Endothelial cell (in vitro differentiated cells): ENCODE measurements around the gene RNU2-1. TPM values are rescaled to one million over a fixed set of nuclear protein-coding genes. Genes with fewer than 3 reads are reported as not detected.
A peak's percentile ranks its signal among the peaks of the same experiment; 100 is the strongest.
"Not testable (repeated sequence)": the region's sequence is repeated elsewhere in the genome, so short reads cannot be mapped to it uniquely, and the experiment has no call there.

Experiments
- DNase-seq: peaks from one replicate; pipeline ENCODE4 v3.0.0; 2021; ENCODE audit warnings: low spot score
- H3K27ac Mint-ChIP-seq: one replicate; pipeline ENCODE4 v1.8.0; 2021; ENCODE audit warnings: mixed read lengths, inconsistent platforms; ENCODE audit not compliant: unreplicated experiment
- H3K27me3 Mint-ChIP-seq: one replicate; pipeline ENCODE4 v1.8.0; 2021; ENCODE audit warnings: mild to moderate bottlenecking, moderate library complexity, mixed read lengths, inconsistent platforms; ENCODE audit not compliant: unreplicated experiment
- H3K36me3 Mint-ChIP-seq: one replicate; pipeline ENCODE4 v1.8.0; 2021; ENCODE audit warnings: mild to moderate bottlenecking, low read depth, mixed read lengths, inconsistent platforms; ENCODE audit not compliant: unreplicated experiment
- H3K4me1 Mint-ChIP-seq: one replicate; pipeline ENCODE4 v1.8.0; 2021; ENCODE audit warnings: mild to moderate bottlenecking, mixed read lengths, inconsistent platforms; ENCODE audit not compliant: unreplicated experiment
- H3K4me3 Mint-ChIP-seq: one replicate; pipeline ENCODE4 v1.8.0; 2021; ENCODE audit warnings: mild to moderate bottlenecking, mixed read lengths, inconsistent platforms; ENCODE audit not compliant: unreplicated experiment
- H3K9me3 Mint-ChIP-seq: one replicate; pipeline ENCODE4 v1.8.0; 2021; ENCODE audit warnings: mixed read lengths, inconsistent platforms; ENCODE audit not compliant: unreplicated experiment
- long read RNA-seq: library from polyadenylated mRNA; unstranded; transcript quantifications from one replicate; pipeline ENCODE4 v2.0.0, GENCODE V29; 2020; ENCODE audit not compliant: unreplicated experiment
- total RNA-seq: library from RNA; stranded (reverse); fragmentation: NEBNext Ultra II Directional; extraction: Animal tissue kit (Norgen Biotek cat#: 25700); gene quantifications from one replicate; pipeline ENCODE4 v1.2.1, GENCODE V29; 2021; ENCODE audit not compliant: unreplicated experiment

The RNU2-1 gene
- total RNA-seq, result 10,056 TPM
- long read RNA-seq, result 0 reads

- not testable (repeated sequence) for H3K4me1 Mint-ChIP-seq, DNase-seq, H3K4me3 Mint-ChIP-seq, H3K36me3 Mint-ChIP-seq, H3K27me3 Mint-ChIP-seq, H3K9me3 Mint-ChIP-seq
- peak within 1 kb of the TSS; percentile 64 for H3K27ac Mint-ChIP-seq
These were observed at the start of gene RNU2-1 for GRCh38 chr17:43233877-43234276. Gene RNU2-1 (minus strand): TSS chr17:43233977.

- H3K9me3 Mint-ChIP-seq, DNase-seq, H3K27me3 Mint-ChIP-seq, H3K4me3 Mint-ChIP-seq, H3K27ac Mint-ChIP-seq, H3K36me3 Mint-ChIP-seq, H3K4me1 Mint-ChIP-seq: not testable (repeated sequence)
These were observed 39.1 kb upstream of the RNU2-1 start for GRCh38 chr17:43272914-43273313.

- DNase-seq, result peak; percentile 2
- not testable (repeated sequence) for H3K27me3 Mint-ChIP-seq, H3K4me3 Mint-ChIP-seq, H3K4me1 Mint-ChIP-seq, H3K9me3 Mint-ChIP-seq, H3K27ac Mint-ChIP-seq, H3K36me3 Mint-ChIP-seq
These were observed 38.7 kb upstream of the RNU2-1 start for GRCh38 chr17:43272483-43272882.

GRCh38 chr17:43270552-43271504 is 37.1 kb upstream of the RNU2-1 start:
- H3K4me1 Mint-ChIP-seq, DNase-seq, H3K9me3 Mint-ChIP-seq, H3K4me3 Mint-ChIP-seq, H3K27ac Mint-ChIP-seq, H3K27me3 Mint-ChIP-seq, H3K36me3 Mint-ChIP-seq: not testable (repeated sequence)

- not testable (repeated sequence) for H3K9me3 Mint-ChIP-seq, H3K4me1 Mint-ChIP-seq, DNase-seq, H3K27me3 Mint-ChIP-seq, H3K27ac Mint-ChIP-seq, H3K4me3 Mint-ChIP-seq, H3K36me3 Mint-ChIP-seq
These were observed 12.7 kb upstream of the RNU2-1 start for GRCh38 chr17:43246456-43246855.

- H3K4me1 Mint-ChIP-seq, H3K27ac Mint-ChIP-seq, H3K27me3 Mint-ChIP-seq, H3K9me3 Mint-ChIP-seq, H3K36me3 Mint-ChIP-seq, H3K4me3 Mint-ChIP-seq, DNase-seq: not testable (repeated sequence)
These were observed 7.0 kb upstream of the RNU2-1 start for GRCh38 chr17:43240596-43241352.

- H3K27ac Mint-ChIP-seq, H3K4me3 Mint-ChIP-seq, H3K4me1 Mint-ChIP-seq, H3K36me3 Mint-ChIP-seq, H3K27me3 Mint-ChIP-seq, H3K9me3 Mint-ChIP-seq, DNase-seq: not testable (repeated sequence)
These were observed 5.8 kb upstream of the RNU2-1 start for GRCh38 chr17:43239597-43239996.

- not testable (repeated sequence) for H3K4me3 Mint-ChIP-seq, H3K9me3 Mint-ChIP-seq, H3K27me3 Mint-ChIP-seq, H3K36me3 Mint-ChIP-seq, H3K4me1 Mint-ChIP-seq
- peak; percentile 1 for DNase-seq
- H3K27ac Mint-ChIP-seq, result peak overlapping the region; percentile 64
These were observed 514 bp downstream of the RNU2-1 start for GRCh38 chr17:43233263-43233662.

GRCh38 chr17:43232021-43232699 is 1.6 kb downstream of the RNU2-1 start:
- H3K27ac Mint-ChIP-seq, result peak overlapping the region; percentile 65
- H3K27me3 Mint-ChIP-seq, H3K9me3 Mint-ChIP-seq, H3K36me3 Mint-ChIP-seq, H3K4me1 Mint-ChIP-seq: not testable (repeated sequence)
- peak; percentile 67 for DNase-seq
- H3K4me3 Mint-ChIP-seq, result peak overlapping the region; percentile 33

GRCh38 chr17:43231205-43232020 is 2.4 kb downstream of the RNU2-1 start:
- H3K36me3 Mint-ChIP-seq, H3K27me3 Mint-ChIP-seq, H3K27ac Mint-ChIP-seq, H3K9me3 Mint-ChIP-seq, H3K4me1 Mint-ChIP-seq: not testable (repeated sequence)
- DNase-seq, result peak; percentile 4
- H3K4me3 Mint-ChIP-seq, result peak overlapping the region; percentile 12
